Kidney (tissue), 14 donors: ENCODE results near the gene MYOCOS. TPM values are rescaled to one million over a fixed set of nuclear protein-coding genes. Genes with fewer than 3 reads are reported as not detected.
"Not testable (repeated sequence)": the region's sequence is repeated elsewhere in the genome, so short reads cannot be mapped to it uniquely, and the experiment has no call there.

Experiments
- DNase-seq, 5 donors: peaks; one replicate each; pipeline ENCODE4 v3.0.0-alpha.2; 2013 to 2020
- FAIRE-seq: peaks from 2 replicates; lab custom pipeline; 2012; peaks lifted over from hg19 to GRCh38; lab: Jason Lieb, UNC
- H3K27ac ChIP-seq, 2 donors: one replicate each; pipeline ENCODE4 v1.7.0; 2013; ENCODE audit warnings: low read depth in 2 of 2, low read length in 2 of 2, inconsistent platforms in 1 of 2
- H3K27me3 ChIP-seq: one replicate; pipeline ENCODE4 v1.7.1; 2013; ENCODE audit warnings: low read length, inconsistent platforms; ENCODE audit not compliant: control insufficient read depth, insufficient read depth
- H3K36me3 ChIP-seq, 3 donors: one replicate each; pipeline versions ENCODE4 v1.7.0 to v1.7.1; 2013; ENCODE audit warnings: low read length in 3 of 3, control low read depth in 1 of 3, inconsistent platforms in 1 of 3; ENCODE audit not compliant: insufficient read depth in 3 of 3, control insufficient read depth in 2 of 3
- H3K4me1 ChIP-seq, 3 donors: one replicate each; pipeline versions ENCODE4 v1.7.0 to v1.7.1; 2013; ENCODE audit warnings: low read length in 3 of 3, inconsistent platforms in 1 of 3, low read depth in 1 of 3; ENCODE audit not compliant: control insufficient read depth in 2 of 3, insufficient read depth in 2 of 3
- H3K4me3 ChIP-seq, 3 donors: one replicate each; pipeline versions ENCODE4 v1.7.0 to v1.8.1; 2013; ENCODE audit warnings: low read length in 3 of 3, control low read depth in 1 of 3, inconsistent platforms in 1 of 3
- H3K9ac ChIP-seq, 3 donors: one replicate each; pipeline versions ENCODE4 v1.7.0 to v1.7.1; 2013; ENCODE audit warnings: low read length in 3 of 3, control low read depth in 1 of 3, inconsistent platforms in 1 of 3
- H3K9me3 ChIP-seq, 3 donors: one replicate each; pipeline versions ENCODE4 v1.7.0 to v1.7.1; 2013; ENCODE audit warnings: low read length in 3 of 3, control low read depth in 1 of 3, inconsistent platforms in 1 of 3; ENCODE audit not compliant: control insufficient read depth in 2 of 3, insufficient read depth in 1 of 3
- CTCF ChIP-seq: IDR thresholded peaks from 3 replicates; pipeline ENCODE4 v1.5.1; 2012; ENCODE audit warnings: mild to moderate bottlenecking, moderate library complexity, borderline replicate concordance; ENCODE audit not compliant: insufficient read depth; ENCODE audit errors: extremely low read depth
- intact Hi-C: fragments of 100-400 bp; cut with DNase I; formaldehyde crosslinking; loops from one replicate; pipeline ENCODE4 v1.11.1; 2022
- polyA plus RNA-seq: library from polyadenylated mRNA; stranded (reverse); fragments of 350-450 nt; fragmentation: Illumina TruSeq; extraction: RNeasy Lipid Tissue Mini Kit (QIAGEN cat#74804); gene quantifications from one replicate; pipeline ENCODE4 v1.2.3, GENCODE V29; 2014; ENCODE audit warnings: low read depth, low replicate concordance; ENCODE audit not compliant: insufficient read depth
- total RNA-seq: library from RNA; stranded (reverse); fragmentation: NEBNext Ultra II Directional; extraction: Animal tissue kit (Norgen Biotek cat#: 25700); gene quantifications from one replicate; pipeline ENCODE4 v1.2.1, GENCODE V29; 2021
- donor health status: control.
- donor health status: control.
- donor health status: control.
- donor health status: control.
- donor health status: control.
- donor health status: DM: yes; HTN: yes; CAD: no.
- donor health status: Normal renal cell carcinoma (clear cell type).

Gene MYOCOS
- total and polyA plus RNA-seq, 2 donors from 2014 or later: 0.54 TPM

- no peak for FAIRE-seq
- no peak for TF ChIP-seq CTCF
Observed at GRCh38 chr1:171596119-171596518, 25.9 kb upstream of the MYOCOS start.

GRCh38 chr1:171596705-171597104, 25.3 kb upstream of the MYOCOS start:
- TF ChIP-seq CTCF: no peak
- no peaks in the 10 kb centered on the region for H3K27me3 ChIP-seq
- peak overlapping the region; percentile 46 to 89 for H3K27ac ChIP-seq
- H3K36me3 ChIP-seq: peaks cover 0 to 7% (median 5%) of the 10 kb centered on the region in 3 donors
- H3K4me1 ChIP-seq: peaks cover 0 to 25% (median 8%) of the 10 kb centered on the region in 3 donors
- no peaks in the 10 kb centered on the region for H3K9me3 ChIP-seq
- intact Hi-C loops: no loop called here
- no peak for DNase-seq
- FAIRE-seq: no peak
- H3K9ac ChIP-seq: no peak overlapping the region
- no peak overlapping the region for H3K4me3 ChIP-seq

More at GRCh38 chr1:171596119-171596518, 25.9 kb upstream of the MYOCOS start:
- peaks cover 0 to 11% (median 5%) of the 10 kb centered on the region in 3 donors for H3K36me3 ChIP-seq
- H3K4me3 ChIP-seq: no peak overlapping the region
- H3K27me3 ChIP-seq: no peaks in the 10 kb centered on the region
- no peaks in the 10 kb centered on the region for H3K9me3 ChIP-seq
- peak overlapping the region; percentile 79 to 89 for H3K27ac ChIP-seq
- intact Hi-C loops: no loop called here
- H3K9ac ChIP-seq: no peak overlapping the region
- no peak for DNase-seq
- peaks cover 0 to 25% (median 8%) of the 10 kb centered on the region in 3 donors for H3K4me1 ChIP-seq

- DNase-seq (no peak), FAIRE-seq (no peak)
- H3K36me3 ChIP-seq: peaks cover 0 to 4% (median 3%) of the 10 kb centered on the region in 3 donors
- H3K9me3 ChIP-seq: no peaks in the 10 kb centered on the region
- H3K27me3 ChIP-seq: no peaks in the 10 kb centered on the region
- intact Hi-C loops: no loop called here
- H3K4me1 ChIP-seq: peaks cover 0 to 25% (median 8%) of the 10 kb centered on the region in 3 donors
- no peak for TF ChIP-seq CTCF
- H3K4me3 ChIP-seq: no peak overlapping the region
- H3K9ac ChIP-seq: no peak overlapping the region
- peak overlapping the region; percentile 46 to 60 for H3K27ac ChIP-seq
Observed at GRCh38 chr1:171597203-171597602, 24.8 kb upstream of the MYOCOS start.

- H3K9me3 ChIP-seq, H3K27me3 ChIP-seq, H3K4me3 ChIP-seq, H3K36me3 ChIP-seq, H3K9ac ChIP-seq, DNase-seq, intact Hi-C loops, FAIRE-seq: not testable (repeated sequence)
- H3K27ac ChIP-seq: peak overlapping the region; percentile 75 to 87
- H3K4me1 ChIP-seq: peaks cover 0 to 18% (median 8%) of the 10 kb centered on the region in 3 donors
Observed at GRCh38 chr1:171600310-171600709, 21.7 kb upstream of the MYOCOS start.
